ENCODE measurements around the gene SOX18. TPM values are rescaled to one million over a fixed set of nuclear protein-coding genes. Genes with fewer than 3 reads are reported as not detected.

SOX18 gene
- total RNA-seq, 4 donors from 2014 or later, result 6.7 to 116 (median 19.1) TPM

DNA sequence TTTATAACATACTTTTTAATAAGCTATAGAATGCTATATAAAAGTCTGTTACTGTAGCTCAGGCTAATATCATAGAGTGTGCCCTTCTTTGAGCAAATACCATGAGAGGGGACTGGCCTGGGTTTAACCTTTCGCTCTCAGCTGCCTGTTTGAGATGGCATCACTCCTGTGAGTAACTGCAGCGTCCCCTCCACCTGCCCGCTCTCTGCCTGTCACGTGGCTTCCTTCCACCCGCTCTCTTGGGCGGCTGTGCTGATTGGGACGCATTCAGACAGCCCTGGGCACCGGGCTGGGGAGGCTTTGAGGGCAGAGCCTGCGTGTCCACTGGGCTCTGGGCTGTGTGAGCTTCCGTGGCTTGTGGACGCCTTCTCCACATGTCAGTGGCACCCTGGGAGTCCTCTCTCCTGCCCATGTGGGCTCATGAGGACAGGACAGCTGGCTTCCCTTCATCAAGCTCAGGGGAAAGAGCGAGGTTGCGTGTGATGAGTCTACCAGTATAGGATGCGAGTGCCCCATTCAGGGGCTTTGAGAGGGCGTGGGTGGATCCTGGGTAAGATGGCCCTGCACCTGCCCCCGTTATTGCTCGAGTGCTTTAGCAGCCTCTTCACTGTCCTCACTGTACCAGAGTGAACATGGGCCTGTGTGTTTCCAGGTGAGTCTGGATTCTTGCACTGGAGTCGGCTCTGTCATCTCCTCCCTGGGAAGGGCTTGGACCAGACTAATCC is 24.2 kb downstream of the SOX18 start:
- Histone ChIP-seq H3K27ac (no peak overlapping the region), H3K9me3 (no peaks in the 10 kb centered on the region), H3K36me3 (no peaks in the 10 kb centered on the region), H3K4me3 (no peak overlapping the region), H3K4me1 (no peaks in the 10 kb centered on the region), H3K27me3 (no peaks in the 10 kb centered on the region)
- intact Hi-C loops (cut with DNase I; ENCODE audit: low total_unique reads), result no loop called here
- no peak for TF ChIP-seq POLR2A (IDR thresholded peaks at IDR 0.05)
- TF ChIP-seq, protein P1, sequence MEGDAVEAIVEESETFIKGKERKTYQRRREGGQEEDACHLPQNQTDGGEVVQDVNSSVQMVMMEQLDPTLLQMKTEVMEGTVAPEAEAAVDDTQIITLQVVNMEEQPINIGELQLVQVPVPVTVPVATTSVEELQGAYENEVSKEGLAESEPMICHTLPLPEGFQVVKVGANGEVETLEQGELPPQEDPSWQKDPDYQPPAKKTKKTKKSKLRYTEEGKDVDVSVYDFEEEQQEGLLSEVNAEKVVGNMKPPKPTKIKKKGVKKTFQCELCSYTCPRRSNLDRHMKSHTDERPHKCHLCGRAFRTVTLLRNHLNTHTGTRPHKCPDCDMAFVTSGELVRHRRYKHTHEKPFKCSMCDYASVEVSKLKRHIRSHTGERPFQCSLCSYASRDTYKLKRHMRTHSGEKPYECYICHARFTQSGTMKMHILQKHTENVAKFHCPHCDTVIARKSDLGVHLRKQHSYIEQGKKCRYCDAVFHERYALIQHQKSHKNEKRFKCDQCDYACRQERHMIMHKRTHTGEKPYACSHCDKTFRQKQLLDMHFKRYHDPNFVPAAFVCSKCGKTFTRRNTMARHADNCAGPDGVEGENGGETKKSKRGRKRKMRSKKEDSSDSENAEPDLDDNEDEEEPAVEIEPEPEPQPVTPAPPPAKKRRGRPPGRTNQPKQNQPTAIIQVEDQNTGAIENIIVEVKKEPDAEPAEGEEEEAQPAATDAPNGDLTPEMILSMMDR (IDR thresholded peaks at IDR 0.05), result no peak
- no peak for DNase-seq

DNA sequence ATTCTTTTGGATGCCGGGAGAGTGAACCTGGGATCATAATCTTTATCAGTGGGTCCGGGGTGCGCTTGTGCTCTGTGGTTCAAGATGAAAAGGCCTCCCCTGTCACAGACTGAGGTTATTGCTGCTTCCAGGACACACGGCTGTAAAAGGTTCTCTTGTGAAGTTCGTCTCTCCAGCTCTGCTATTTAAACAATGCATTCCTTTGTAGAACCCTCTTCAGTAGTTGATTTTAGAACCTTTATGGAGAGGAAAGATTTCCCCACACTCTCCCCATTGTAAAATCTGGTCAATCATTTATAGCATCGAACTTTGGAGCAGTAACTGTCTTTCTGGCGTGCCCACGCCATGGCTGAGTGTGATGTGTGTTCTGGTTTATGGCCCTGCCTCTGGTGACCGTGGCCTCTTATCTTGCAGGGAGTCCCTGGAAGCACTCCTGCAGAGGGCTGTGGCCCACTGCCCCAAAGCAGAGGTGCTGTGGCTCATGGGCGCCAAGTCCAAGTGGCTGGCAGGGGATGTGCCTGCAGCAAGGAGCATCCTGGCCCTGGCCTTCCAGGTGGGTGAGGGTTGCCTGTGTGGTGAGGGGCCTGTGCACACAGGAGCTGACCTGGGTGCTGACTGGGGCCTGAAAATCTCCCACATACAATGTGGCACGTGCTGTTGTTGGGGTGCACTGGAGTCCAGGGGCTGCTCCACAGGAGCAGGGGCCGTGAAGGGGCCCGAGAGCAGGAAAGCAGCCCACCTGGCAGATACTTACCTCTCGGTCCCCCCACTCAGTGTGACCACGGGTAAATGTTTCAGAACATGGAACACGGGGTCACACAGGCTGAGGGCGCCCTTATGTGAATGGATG is 25.1 kb downstream of the SOX18 start:
- Histone ChIP-seq H3K9me3 (no peaks in the 10 kb centered on the region), H3K27me3 (no peaks in the 10 kb centered on the region), H3K4me1 (no peaks in the 10 kb centered on the region), H3K36me3 (no peaks in the 10 kb centered on the region), H3K4me3 (no peak overlapping the region), H3K27ac (no peak overlapping the region)
- TF ChIP-seq, protein P1 (IDR thresholded peaks at IDR 0.05), result no peak
- TF ChIP-seq POLR2A (IDR thresholded peaks at IDR 0.05), result no peak
- DNase-seq, result no peak
- intact Hi-C loops (cut with DNase I; ENCODE audit: low total_unique reads), result no loop called here

GRCh38 chr20:64023361-64024140 is 25.9 kb downstream of the SOX18 start:
- Histone ChIP-seq H3K4me3 (no peak overlapping the region), H3K4me1 (no peaks in the 10 kb centered on the region), H3K36me3 (no peaks in the 10 kb centered on the region), H3K9me3 (no peaks in the 10 kb centered on the region), H3K27ac (no peak overlapping the region), H3K27me3 (no peaks in the 10 kb centered on the region)
- TF ChIP-seq, protein P1 (IDR thresholded peaks at IDR 0.05), result no peak
- no peak for TF ChIP-seq POLR2A (IDR thresholded peaks at IDR 0.05)
- no peak for DNase-seq
- intact Hi-C loops (cut with DNase I; ENCODE audit: low total_unique reads), result no loop called here

- Histone ChIP-seq H3K9me3 (no peaks in the 10 kb centered on the region), H3K36me3 (no peaks in the 10 kb centered on the region), H3K27me3 (no peaks in the 10 kb centered on the region), H3K4me1 (no peaks in the 10 kb centered on the region), H3K4me3 (no peak overlapping the region), H3K27ac (no peak overlapping the region)
- no peak for TF ChIP-seq POLR2A (IDR thresholded peaks at IDR 0.05)
- TF ChIP-seq, protein P1 (IDR thresholded peaks at IDR 0.05), result no peak
- DNase-seq, result no peak
- intact Hi-C loops (cut with DNase I; ENCODE audit: low total_unique reads), result no loop called here
Measured at GRCh38 chr20:64022671-64023360, 26.6 kb downstream of the SOX18 start.

Data from uterus (tissue), 4 donors.